Activated CD8-positive, alpha-beta memory T cell treated with anti-CD3 and anti-CD28 coated beads for 1 hour (primary cell): ENCODE data around the gene PNPLA1.

ENCODE experiments used
- DNase-seq, 2 donors: peaks; one replicate each; pipeline ENCODE4 v3.0.0-alpha.2; 2020; ENCODE audit warnings: low read depth in 1 of 2; ENCODE audit errors: extremely low read depth in 1 of 2

PNPLA1 gene

GRCh38 chr6:36312854-36313648 is 43.2 kb downstream of the PNPLA1 start:
- DNase-seq = no peak

GRCh38 chr6:36313649-36313936 is 43.7 kb downstream of the PNPLA1 start:
- DNase-seq = no peak

- DNase-seq = no peak
Measured at GRCh38 chr6:36314221-36315014, 44.6 kb downstream of the PNPLA1 start.

GRCh38 chr6:36315921-36316320 is 46.1 kb downstream of the PNPLA1 start:
- no peak for DNase-seq

GRCh38 chr6:36317623-36318022 is 47.8 kb downstream of the PNPLA1 start:
- no peak for DNase-seq

- DNase-seq = no peak
Measured at GRCh38 chr6:36318690-36319435, 49.0 kb downstream of the PNPLA1 start.

- DNase-seq = no peak
Measured at GRCh38 chr6:36319436-36319762, 49.5 kb downstream of the PNPLA1 start.

- DNase-seq = no peak
Measured at GRCh38 chr6:36319821-36320220, 50.0 kb downstream of the PNPLA1 start.

GRCh38 chr6:36320475-36320874 is 50.6 kb downstream of the PNPLA1 start:
- DNase-seq = no peak

GRCh38 chr6:36322591-36322990 is 52.7 kb downstream of the PNPLA1 start:
- no peak for DNase-seq

- DNase-seq = no peak
Measured at GRCh38 chr6:36323062-36323461, 53.2 kb downstream of the PNPLA1 start.

- no peak for DNase-seq
Measured at GRCh38 chr6:36324191-36324590, 54.3 kb downstream of the PNPLA1 start.

- DNase-seq = no peak
Measured at GRCh38 chr6:36324715-36325114, 54.9 kb downstream of the PNPLA1 start.

- DNase-seq = no peak
Measured at GRCh38 chr6:36326356-36326995, 56.6 kb downstream of the PNPLA1 start.

GRCh38 chr6:36327226-36327918 is 57.5 kb downstream of the PNPLA1 start:
- DNase-seq = no peak

GRCh38 chr6:36327919-36328236 is 58.0 kb downstream of the PNPLA1 start:
- no peak for DNase-seq

GRCh38 chr6:36328600-36328999 is 58.7 kb downstream of the PNPLA1 start:
- DNase-seq = no peak

GRCh38 chr6:36329798-36330291 is 60.0 kb downstream of the PNPLA1 start:
- no peak for DNase-seq

- DNase-seq = no peak
Measured at GRCh38 chr6:36330366-36330765, 60.5 kb downstream of the PNPLA1 start.

GRCh38 chr6:36331381-36331780 is 61.5 kb downstream of the PNPLA1 start:
- no peak for DNase-seq
